Gastroesophageal sphincter (tissue), 4 donors: ENCODE data around the gene CENPK. TPM values are rescaled to one million over a fixed set of nuclear protein-coding genes. Genes with fewer than 3 reads are reported as not detected.

Experiments
- ATAC-seq: fragments of 150-250 bp; one replicate; pipeline ENCODE4 v1.9.1; 2016; ENCODE audit warnings: mild to moderate bottlenecking, moderate library complexity
- H3K27ac ChIP-seq, 4 donors: fragments of 200-600 bp; sonication (generic) in 3 of 4; 1 replicate in 3 of 4; 2 replicates in 1 of 4; pipeline ENCODE4 v1.5.1; 2016 to 2019
- H3K27me3 ChIP-seq: fragments of 200-600 bp; sonication (generic); one replicate; pipeline ENCODE4 v1.5.1; 2019
- H3K36me3 ChIP-seq, 2 donors: fragments of 200-600 bp; sonication (generic); one replicate each; pipeline ENCODE4 v1.5.1; 2019; ENCODE audit warnings: control low read depth in 1 of 2
- H3K4me1 ChIP-seq, 3 donors: fragments of 200-600 bp; sonication (generic); 1 replicate in 2 of 3; 2 replicates in 1 of 3; pipeline ENCODE4 v1.5.1; 2016 to 2019; ENCODE audit warnings: control low read depth in 2 of 3
- H3K4me3 ChIP-seq, 2 donors: fragments of 200-600 bp; sonication (generic); one replicate each; pipeline ENCODE4 v1.5.1; 2019; ENCODE audit warnings: mild to moderate bottlenecking in 1 of 2, moderate library complexity in 1 of 2
- H3K9me3 ChIP-seq, 3 donors: fragments of 200-600 bp; sonication (generic); one replicate each; pipeline ENCODE4 v1.5.1; 2017 to 2019; ENCODE audit warnings: control low read depth in 2 of 3
- EP300 ChIP-seq: sonication (generic); formaldehyde crosslinking; IDR thresholded peaks from one replicate; pipeline ENCODE4 v1.6.1; 2017; ENCODE audit warnings: antibody characterized with exemption, mild to moderate bottlenecking
- POLR2A ChIP-seq, 2 donors: fragments of 450-650 bp; IDR thresholded peaks; one replicate each; pipeline ENCODE4 v1.6.1; 2017; ENCODE audit warnings: antibody characterized with exemption in 2 of 2, mild to moderate bottlenecking in 2 of 2, moderate library complexity in 1 of 2
- POLR2AphosphoS5 ChIP-seq: sonication (generic); formaldehyde crosslinking; IDR thresholded peaks from one replicate; pipeline ENCODE4 v1.6.1; 2017; ENCODE audit warnings: antibody characterized with exemption
- WGBS, 2 donors: methylation state at CpG; one replicate each; pipeline ENCODE4 v1.1.5; 2018; ENCODE audit warnings: low coverage in 1 of 2; 5-methylcytosine and 5-hydroxymethylcytosine counted together
- total RNA-seq, 4 donors: library from RNA; depleted of rRNA; stranded (reverse); fragments of >200 nt; gene quantifications; one replicate each; pipeline ENCODE4 v1.1.0, GENCODE V29; 2016
- TF ChIP-seq, protein P1 (sequence below), 4 experiments: fragments of 200-600 bp in 2 of 4; fragments of 450-650 bp in 2 of 4; sonication (generic) in 1 of 4; IDR thresholded peaks; one replicate each; pipeline ENCODE4 v1.5.1; 2017 to 2019; ENCODE audit warnings: antibody characterized with exemption in 4 of 4, mild to moderate bottlenecking in 2 of 4, moderate library complexity in 2 of 4

The CENPK gene
- total RNA-seq, 4 donors from 2014 or later = 0.45 to 0.81 TPM; not detected in 2

GRCh38 chr5:65485405-65485804, 77.6 kb downstream of the CENPK start:
- no CpG with 5 or more reads among the region's 28 CpGs for WGBS, 2 donors
- no peaks in the 10 kb centered on the region for H3K36me3 ChIP-seq
- no peak for ATAC-seq
- H3K4me1 ChIP-seq = peaks cover 0 to 17% (median 0%) of the 10 kb centered on the region in 3 donors
- H3K27ac ChIP-seq = no peak overlapping the region
- no peaks in the 10 kb centered on the region for H3K9me3 ChIP-seq
- H3K27me3 ChIP-seq = no peaks in the 10 kb centered on the region
- H3K4me3 ChIP-seq = no peak overlapping the region
- TF ChIP-seq POLR2AphosphoS5 (no peak), POLR2A (IDR thresholded peaks at IDR 0.05) (no peak), EP300 (no peak)
- TF ChIP-seq, protein P1, sequence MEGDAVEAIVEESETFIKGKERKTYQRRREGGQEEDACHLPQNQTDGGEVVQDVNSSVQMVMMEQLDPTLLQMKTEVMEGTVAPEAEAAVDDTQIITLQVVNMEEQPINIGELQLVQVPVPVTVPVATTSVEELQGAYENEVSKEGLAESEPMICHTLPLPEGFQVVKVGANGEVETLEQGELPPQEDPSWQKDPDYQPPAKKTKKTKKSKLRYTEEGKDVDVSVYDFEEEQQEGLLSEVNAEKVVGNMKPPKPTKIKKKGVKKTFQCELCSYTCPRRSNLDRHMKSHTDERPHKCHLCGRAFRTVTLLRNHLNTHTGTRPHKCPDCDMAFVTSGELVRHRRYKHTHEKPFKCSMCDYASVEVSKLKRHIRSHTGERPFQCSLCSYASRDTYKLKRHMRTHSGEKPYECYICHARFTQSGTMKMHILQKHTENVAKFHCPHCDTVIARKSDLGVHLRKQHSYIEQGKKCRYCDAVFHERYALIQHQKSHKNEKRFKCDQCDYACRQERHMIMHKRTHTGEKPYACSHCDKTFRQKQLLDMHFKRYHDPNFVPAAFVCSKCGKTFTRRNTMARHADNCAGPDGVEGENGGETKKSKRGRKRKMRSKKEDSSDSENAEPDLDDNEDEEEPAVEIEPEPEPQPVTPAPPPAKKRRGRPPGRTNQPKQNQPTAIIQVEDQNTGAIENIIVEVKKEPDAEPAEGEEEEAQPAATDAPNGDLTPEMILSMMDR (IDR thresholded peaks at IDR 0.05) = no peak

- peak overlapping the region; percentile 59 to 95 for H3K4me3 ChIP-seq
- no peaks in the 10 kb centered on the region for H3K9me3 ChIP-seq
- no peak for ATAC-seq
- H3K27me3 ChIP-seq = no peaks in the 10 kb centered on the region
- 9 to 20% methylated on average over 3 of the region's 3 CpGs for WGBS, 2 donors
- H3K27ac ChIP-seq = peak overlapping the region; percentile 86 to 100 (median 90)
- TF ChIP-seq POLR2AphosphoS5 = no peak
- TF ChIP-seq, protein P1 (IDR thresholded peaks at IDR 0.05) = peak; percentile 33 to 72 (median 62)
- TF ChIP-seq EP300 = no peak
- no peak for TF ChIP-seq POLR2A (IDR thresholded peaks at IDR 0.05)
- peaks cover 0 to 32% (median 6%) of the 10 kb centered on the region in 3 donors for H3K4me1 ChIP-seq
- no peaks in the 10 kb centered on the region for H3K36me3 ChIP-seq
Observed at GRCh38 chr5:65483546-65484346, 79.2 kb downstream of the CENPK start.

GRCh38 chr5:65482736-65483545, 80.0 kb downstream of the CENPK start:
- 0 to 1% methylated on average over 10 to 12 of the region's 12 CpGs for WGBS, 2 donors

DNA sequence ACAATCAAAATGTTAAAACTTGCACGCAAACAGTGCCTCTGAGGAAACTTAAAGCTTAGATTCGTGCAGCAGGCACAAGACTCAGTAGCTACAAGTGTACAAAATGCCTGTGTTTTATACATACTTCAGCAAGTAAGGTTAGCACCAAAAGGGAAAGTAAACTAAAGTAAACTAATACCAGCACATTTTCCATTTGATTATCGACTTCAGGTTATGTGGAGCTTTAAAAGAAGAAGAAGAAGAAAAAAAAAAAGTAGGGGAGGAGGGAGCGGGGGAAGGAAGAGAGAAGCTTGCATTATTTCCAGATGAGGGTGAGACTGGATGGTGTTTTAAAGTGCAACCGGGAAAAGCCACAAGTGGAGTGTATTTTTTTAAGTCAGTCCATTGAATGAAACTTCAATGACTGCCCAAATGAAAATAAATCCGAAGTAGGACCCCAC, 80.7 kb downstream of the CENPK start:
- ATAC-seq = peak; percentile 29
- Histone ChIP-seq H3K4me3 (peak overlapping the region; percentile 59 to 95), H3K27ac (peak overlapping the region; percentile 86 to 100 (median 90)), H3K36me3 (no peaks in the 10 kb centered on the region), H3K4me1 (peaks cover 0 to 33% (median 6%) of the 10 kb centered on the region in 3 donors), H3K27me3 (no peaks in the 10 kb centered on the region), H3K9me3 (no peaks in the 10 kb centered on the region)
- WGBS, 2 donors = 0 to 2% methylated on average over 4 to 6 of the region's 6 CpGs
- TF ChIP-seq POLR2AphosphoS5 = no peak
- no peak for TF ChIP-seq POLR2A (IDR thresholded peaks at IDR 0.05)
- TF ChIP-seq, protein P1 (IDR thresholded peaks at IDR 0.05) = no peak
- no peak for TF ChIP-seq EP300

More at GRCh38 chr5:65482736-65483545, 80.0 kb downstream of the CENPK start:
- Histone ChIP-seq H3K27ac (peak overlapping the region; percentile 86 to 100 (median 90)), H3K9me3 (no peaks in the 10 kb centered on the region), H3K36me3 (no peaks in the 10 kb centered on the region), H3K4me1 (peaks cover 0 to 33% (median 6%) of the 10 kb centered on the region in 3 donors), H3K4me3 (peak overlapping the region; percentile 59 to 95), H3K27me3 (no peaks in the 10 kb centered on the region)
- ATAC-seq = no peak
- TF ChIP-seq POLR2AphosphoS5 (no peak), EP300 (no peak), POLR2A (IDR thresholded peaks at IDR 0.05) (no peak)
- TF ChIP-seq, protein P1 (IDR thresholded peaks at IDR 0.05) = no peak
